D341Med (cell line): Measurements from ENCODE around the gene HLA-DRB1.
A peak's percentile ranks its signal among the peaks of the same experiment; 100 is the strongest.
"Not testable (repeated sequence)": the region's sequence is repeated elsewhere in the genome, so short reads cannot be mapped to it uniquely, and the experiment has no call there.

Experiments
- DNase-seq: peaks from one replicate; pipeline ENCODE4 v3.0.0; 2012; ENCODE audit warnings: low spot score

The HLA-DRB1 gene

DNA sequence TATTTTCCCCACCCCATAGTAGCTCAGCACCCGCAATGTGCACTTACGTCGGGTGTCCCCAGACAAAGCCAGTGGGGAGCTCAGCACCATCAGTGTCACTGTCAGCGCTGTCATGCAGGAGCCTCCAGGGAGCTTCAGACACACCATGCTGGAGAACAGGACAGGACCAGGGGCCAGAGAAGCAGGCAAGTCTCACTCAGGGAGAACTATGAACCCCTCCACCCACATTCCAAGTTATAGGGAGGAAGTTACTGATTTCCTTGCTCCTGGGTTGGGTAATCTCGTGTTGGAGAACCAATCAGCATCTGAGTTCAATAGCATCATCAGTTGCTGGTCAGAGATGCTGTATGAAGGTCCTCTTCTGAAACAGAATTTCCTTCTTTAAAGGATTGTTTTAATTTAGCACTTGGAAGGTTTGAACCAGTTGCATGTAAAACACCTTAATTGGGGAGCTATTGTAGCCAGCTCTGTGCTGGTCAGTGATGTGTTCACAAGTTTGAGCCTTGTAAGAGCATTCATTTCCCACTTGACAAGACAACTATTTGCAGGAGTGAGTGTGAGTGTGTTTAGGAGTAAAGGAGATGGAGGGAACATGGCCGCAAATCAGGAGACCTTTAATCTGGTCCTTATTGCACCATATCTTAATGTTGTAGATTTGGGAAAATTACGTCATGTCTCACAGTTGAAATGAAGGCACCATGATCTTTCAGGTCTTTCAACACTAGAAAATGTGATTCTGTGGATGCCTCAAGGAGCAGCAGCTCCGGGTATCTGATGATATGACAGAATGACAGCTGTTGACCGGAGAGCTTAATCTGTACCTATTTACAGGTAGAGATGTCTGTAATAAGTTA lies at the start of gene HLA-DRB1:
HLA-DRB1 (minus strand) TSS at position 253 of the 854 bp plus-strand sequence; CDS start at position 147, 106 bp downstream.
- no peak for DNase-seq

DNA sequence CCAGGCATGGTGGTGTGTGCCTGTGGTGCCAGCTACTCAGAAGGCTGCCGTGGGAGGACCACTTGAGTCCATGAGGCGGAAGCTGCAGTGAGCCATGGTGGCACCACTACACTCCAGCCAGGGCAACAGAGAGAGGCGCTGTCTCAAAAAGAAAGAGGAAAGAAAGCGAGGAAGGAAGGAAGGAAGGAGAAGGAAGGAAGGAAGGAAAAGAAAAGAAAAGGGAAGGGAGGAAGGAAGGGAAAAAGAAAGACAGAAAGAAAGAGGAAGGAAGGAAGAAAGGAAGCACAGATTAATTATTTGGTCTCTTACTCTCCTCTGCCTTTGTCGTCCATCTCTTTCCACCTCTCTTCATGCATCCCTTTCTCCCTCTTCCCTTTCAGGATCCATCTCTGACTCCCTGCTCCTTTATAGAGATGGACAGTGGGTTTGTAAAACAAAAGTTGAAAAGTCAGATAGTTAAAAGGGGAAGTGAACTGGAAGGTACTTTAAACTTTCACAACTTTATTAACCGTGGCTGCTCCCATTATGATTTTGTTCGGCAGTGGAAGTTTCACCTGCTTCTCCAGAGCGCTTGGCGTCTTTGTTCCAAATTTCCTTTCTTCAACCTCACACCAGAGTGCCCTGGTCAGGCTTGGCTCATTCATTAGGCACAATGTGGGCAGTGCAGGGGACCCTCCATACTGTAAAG lies 49.0 kb upstream of the HLA-DRB1 start:
- no peak for DNase-seq

DNA sequence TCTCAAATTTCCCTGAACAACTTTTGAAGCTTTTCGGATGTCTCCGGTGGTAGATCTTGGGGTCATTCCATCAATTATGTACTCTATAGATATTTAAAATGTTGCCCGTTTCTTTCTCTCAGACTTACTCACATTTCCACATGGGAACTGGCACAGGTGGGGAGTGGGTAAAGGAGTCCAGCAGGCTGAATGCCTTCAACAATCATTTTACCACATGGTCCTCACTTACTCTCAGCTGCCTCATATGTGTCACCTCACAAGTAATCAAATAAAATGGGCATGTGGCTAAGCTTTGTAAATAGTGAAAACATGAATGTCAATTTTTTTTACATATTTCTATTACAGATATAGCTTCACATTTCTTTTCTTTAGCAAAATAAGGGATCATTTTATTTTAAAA lies 48.2 kb upstream of the HLA-DRB1 start:
- DNase-seq: no peak

DNA sequence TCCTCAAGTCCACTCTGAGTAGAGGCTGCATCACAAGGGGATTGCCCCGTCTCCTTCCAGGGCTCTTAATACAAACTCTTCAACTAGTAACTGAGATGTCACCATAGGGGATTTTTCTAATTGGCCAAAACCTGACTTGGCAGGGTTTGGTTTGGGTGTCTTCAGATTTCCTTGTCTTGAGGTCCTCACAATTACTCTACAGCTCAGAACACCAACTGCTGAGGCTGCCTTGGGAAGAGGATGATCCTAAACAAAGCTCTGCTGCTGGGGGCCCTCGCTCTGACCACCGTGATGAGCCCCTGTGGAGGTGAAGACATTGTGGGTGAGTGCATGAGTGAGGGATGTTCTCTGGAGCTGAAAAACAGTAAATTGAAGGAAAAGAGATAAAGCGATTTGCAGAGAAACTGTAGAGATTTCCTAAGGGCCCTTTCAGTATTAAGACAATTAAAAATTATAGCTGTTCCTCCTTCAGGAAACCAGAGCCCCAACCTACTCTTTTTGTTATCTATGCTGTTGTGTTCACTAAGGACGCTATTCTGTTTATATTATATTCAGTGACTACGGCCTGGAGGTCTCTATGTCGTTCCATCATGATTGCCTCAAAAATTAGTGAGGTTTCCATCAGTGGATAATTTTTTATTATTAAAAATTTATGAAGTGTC lies 47.7 kb upstream of the HLA-DRB1 start, which contains the start of gene HLA-DQA1:
HLA-DQA1 (plus strand) TSS at position 188 of the 662 bp plus-strand sequence; CDS start at position 241, 53 bp downstream.
- no peak for DNase-seq

DNA sequence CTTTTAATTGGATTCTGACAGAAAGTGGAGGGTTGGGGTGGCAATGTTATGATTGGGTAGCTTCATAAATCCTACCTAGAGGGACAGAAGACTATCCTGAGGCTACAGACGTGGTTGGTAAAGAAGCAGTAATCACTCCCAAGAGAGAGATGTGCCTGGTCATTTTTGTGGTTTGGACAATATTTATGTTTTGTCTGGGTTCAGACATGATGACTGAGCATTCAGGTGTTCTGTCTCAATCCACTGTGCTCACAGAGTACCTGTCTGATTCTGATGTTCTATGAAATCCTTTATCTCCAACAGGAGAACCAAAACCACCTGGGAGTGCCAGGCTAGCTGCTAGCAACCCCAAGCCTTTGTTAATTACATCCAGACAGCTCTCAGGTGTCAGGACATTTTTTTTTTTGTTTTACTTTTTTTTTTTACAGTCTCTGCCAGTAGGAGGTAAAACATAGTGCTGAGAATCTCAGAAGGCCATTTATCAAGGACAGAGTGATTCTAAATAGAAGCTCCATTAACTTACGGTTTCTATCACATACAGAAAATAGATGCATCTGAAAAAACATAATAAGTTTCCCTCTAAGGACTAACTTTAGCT lies 46.0 kb upstream of the HLA-DRB1 start:
- DNase-seq: no peak

DNA sequence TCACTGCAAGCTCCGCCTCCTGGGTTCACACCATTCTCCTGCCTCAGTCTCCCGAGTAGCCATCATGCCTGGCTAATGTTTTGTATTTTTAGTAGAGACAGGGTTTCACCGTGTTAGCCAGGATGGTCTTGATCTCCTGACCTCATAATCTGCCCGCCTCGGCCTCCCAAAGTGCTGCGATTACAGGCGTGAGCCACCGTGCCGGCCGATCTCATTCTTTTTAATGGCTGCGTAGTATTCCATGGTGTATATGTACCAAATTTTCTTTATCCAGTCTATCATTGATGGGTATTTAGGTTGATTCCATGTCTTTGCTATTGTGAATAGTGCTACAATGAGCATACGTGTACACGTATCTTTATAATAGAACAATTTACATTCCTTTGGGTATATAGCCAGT lies 40.1 kb upstream of the HLA-DRB1 start:
- not testable (repeated sequence) for DNase-seq

DNA sequence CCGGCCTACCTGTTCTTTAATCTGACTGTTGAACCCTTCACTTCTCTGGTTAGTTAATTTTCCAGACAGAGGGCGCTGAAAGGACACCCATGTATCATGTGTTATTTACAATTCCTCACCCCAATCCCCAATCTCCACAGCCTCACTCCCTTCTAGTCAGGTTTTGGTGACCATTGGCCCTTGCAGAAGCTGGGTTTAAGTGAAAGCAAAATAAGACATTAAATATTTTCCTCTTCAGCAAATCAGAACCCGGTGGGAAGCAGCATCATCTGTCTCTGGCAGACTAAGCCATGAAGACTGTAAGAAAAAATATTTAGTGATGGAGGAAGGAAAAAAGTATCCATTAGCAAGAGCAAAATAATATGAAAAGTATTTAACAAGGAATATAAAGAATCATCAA lies 38.2 kb upstream of the HLA-DRB1 start:
- DNase-seq: no peak

DNA sequence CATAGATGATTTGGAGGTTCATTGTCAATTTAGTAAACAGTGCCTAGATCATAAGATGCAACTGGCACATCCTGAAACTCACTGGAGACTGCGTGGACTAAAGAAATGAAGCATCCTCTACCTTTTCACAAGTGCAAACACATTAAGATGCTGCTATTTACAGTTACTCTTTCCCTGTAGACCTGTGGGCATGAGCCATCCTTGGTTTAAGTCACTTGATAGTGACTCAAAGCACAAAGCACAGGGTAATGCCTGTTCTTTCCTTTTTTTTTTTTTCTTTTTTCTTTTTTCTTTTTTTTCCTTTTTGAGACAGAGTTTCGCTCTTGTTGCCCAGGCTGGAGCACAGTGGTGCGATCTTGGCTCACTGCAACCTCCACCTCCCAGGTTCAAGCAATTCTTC lies 37.6 kb upstream of the HLA-DRB1 start:
- no peak for DNase-seq

DNA sequence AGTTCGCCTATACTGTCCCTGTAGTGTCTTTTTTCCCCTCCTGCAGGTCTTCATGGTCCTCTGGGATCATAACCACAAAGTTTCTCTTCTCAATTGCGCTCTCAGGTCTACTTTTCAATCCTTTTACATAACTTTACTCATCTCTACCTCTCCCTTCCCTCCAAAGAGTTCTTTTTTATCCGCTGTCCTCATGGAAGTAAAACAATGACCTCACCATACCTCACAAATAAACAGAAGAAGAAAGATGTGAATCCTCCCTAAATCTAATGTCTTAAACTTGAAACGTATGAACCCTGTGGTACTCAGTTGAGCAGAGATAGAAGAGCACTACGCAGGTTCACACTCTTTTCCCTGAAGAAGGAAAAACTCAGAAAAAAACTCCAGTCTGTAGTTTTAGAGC lies 35.5 kb upstream of the HLA-DRB1 start:
- DNase-seq: no peak

DNA sequence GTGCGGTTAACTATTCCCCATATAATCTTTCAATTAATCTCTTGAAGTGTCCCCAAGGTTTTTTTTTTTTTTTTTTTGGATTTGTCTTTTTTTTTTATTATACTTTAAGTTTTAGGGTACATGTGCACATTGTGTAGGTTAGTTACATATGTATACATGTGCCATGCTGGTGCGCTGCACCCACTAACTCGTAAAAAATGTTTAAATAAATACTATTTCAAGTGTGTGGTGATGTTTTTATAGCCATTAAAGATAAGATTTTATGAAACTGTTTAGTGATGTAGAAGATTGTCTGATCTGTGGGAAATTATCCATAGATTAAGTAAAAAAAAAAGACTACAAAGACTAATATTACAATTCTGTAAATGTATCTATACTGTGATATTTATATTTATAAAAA lies 34.9 kb upstream of the HLA-DRB1 start:
- DNase-seq: no peak

DNA sequence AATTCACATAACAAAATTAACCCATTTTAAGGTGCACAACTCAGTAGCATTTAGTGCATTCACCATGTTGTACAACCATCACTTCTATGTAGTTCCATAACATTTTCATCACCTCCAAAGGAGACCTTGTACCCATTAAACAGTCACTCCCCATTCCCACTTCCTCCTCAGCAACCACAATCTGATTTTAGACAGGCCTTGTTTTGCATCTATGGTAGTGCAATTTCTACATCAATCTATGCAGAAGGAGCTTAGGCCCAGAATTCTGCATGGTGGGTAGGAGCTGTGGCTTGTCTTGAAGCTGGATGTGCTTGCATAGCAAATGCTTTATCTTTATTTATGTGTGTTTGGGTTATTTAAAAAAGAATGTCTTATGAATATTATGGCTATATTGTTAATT lies 34.0 kb upstream of the HLA-DRB1 start:
- DNase-seq: no peak

DNA sequence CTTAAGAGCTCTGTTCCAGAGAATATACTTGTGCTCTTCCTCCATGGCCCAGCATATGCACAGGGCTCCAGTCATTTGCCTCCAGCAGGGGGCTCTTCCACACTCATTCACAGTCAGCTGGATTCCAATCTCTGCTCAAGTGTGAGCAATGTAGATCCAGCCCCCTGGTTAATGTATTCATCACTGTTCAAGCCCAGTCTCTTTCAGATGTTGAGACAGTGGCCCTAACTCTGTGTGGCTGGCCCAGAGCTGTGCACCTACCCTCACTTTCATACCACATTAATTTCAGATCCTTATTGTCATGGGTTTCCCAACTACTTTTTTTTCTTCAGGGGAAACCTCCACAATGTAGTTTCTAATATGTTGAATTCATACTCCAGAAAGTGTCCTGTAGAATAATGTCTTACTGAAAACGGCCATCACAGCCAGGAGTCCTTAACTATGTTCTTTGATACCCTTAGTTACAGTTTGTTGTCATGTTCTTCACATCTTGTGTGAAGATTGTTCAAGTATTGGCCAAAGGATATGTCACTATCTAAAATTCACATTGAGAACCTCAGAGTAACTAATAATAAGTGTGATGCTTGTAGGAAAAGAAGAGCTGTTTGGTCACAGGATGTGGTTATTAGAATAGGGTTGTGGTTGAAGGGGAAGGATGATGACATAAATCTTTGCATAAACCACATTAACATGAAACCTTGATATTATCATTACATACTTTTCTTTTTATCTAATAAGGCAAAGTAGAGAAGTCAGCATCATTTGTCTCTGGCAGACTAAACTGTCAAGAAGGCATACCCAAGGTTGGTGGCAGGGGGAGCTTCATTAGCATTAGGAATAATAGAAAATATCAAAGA lies 33.1 kb upstream of the HLA-DRB1 start:
- DNase-seq: peak; percentile 53

DNA sequence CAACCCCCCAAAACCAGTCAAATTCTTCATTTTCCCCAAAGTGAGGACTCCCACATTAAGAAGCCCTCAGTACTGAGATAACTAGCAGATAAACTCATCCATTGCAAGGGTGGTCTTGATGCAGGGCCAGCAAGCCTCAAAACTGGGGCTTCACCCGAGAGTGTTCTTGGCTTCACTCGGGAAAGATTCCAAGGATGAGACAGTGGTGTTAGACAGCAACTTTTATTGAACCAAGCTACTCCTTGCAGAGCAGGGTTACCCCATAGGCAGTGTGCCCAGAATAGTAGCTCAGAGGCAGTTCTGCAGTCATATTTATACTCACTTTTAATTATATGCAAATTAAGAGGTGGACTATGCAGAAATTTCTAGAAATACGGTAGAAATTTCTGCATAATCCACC lies 31.7 kb upstream of the HLA-DRB1 start:
- DNase-seq: no peak

DNA sequence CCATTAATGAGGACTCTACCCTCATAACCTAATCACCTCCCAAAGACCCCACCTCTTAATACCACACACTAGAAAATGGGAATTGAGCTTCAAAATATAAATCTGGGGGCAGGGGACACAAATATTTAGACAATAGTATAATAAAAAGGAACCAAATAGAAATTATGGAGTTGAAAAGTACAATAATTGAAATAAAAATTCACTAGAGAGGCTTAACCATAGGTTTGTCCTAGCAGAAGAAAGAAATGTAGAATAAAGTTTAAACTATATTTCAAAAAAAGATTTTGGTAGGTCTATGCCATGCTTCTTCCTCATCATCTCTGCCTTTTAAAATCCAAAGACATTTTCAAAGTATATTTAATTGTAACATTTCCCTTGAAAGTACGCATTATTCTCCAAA lies 28.1 kb upstream of the HLA-DRB1 start:
- no peak for DNase-seq

DNA sequence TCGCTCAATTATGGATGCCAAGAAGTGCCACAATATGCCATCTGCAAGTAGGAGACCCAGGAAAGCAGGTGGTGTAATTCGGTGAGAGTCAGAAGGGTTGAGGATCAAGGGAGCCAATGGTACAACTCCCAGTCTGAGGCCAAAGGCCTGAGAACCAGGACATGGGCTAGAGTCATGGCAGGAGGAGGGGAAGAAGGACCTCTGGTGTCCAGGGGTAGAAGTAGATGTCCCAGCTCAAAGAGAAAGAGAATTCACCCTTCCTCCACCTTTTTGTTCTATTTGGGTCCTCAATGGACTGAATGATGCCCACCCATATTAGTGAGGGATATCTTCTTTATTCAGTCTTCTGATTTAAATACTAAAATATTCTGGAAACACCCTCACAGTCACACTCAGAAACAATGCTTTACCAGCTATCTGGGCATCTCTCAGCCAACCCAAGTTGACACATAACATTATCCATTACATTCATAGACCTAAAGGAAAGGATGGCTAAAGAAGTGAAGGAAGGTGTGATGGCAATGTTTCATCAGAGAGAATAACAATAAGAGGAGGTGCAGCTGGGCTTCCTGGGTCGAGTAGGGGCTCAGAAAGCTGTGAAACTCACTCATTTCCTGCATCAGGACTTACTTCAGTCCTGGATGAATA lies 26.4 kb upstream of the HLA-DRB1 start:
- no peak for DNase-seq

DNA sequence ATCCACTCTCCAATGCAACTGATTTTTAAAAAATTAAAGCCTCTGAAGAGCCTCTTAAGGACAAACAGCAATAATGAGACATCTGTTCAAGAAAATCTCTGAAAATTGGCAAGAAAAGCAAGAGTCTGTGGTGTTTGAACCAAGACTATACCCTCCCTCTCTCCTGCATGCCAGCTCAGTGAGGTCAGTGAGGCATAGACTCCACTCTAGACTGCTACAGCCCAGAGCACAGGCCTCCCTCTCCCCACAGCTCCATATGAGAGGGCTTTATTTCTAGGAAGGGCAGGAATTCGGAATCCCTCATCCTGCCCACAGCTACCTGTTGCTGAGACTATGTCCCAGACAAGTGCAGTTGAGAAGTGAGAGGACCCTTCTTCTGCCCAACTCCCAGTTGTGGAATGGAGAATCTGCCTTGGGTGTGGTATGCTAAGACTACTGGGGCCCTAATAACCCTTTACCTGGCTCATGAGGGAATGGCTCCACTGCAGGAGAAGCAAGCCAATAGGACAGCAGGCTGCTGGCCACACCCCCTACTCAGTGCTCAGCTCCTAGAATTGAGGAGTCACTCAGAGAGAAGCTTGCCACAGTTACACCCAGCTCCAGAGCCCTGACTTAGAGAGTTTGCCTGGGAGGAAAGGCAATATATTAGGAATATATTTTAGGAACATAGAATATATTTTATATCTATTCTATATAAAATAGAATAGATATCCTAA lies 24.9 kb upstream of the HLA-DRB1 start:
- DNase-seq: no peak

DNA sequence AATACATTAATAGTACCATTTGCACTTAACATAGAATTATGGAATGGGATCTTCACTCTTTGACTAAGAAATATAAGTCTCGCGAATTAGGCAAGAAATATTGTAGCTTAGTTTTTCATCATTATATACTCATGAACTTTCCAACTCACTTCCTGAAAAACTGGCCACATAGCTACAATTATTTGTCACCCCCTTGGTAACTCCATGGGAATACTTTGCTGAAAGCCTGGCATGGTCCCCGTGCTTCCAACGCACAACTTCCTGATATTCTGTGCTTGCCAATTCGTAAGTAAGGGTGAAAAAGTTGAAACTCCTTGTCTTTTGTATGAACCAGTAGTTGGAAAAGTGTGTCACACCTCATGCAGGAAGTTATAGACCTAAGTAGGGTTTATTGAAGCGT lies 23.8 kb upstream of the HLA-DRB1 start:
- DNase-seq: no peak

DNA sequence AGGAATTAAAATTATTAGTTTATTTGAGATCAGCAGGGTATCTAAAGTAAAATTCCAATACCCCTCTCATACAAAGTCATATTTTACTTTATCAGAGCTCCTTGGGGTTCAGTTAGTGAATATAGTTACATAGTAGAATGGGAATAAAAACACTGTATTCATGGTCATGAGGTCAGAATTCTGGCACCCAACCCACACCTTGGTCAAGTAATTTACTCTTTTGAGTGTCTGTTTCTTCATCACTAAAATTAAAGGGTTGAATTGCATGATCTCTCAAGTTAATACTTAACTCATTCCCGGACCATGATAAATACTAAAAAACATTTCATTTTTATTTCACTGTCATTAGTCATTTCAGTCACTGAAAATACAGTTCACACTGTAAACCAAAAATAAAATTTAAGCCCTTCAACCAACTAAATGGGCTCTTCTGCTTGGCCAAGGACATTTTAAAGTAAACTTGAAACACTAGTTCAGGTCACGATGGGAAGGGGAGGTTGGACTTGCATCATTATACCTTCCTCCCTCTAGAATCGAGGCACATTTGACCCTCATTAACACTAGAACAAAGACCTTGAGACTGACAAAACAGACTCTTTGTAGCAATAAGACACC lies 21.1 kb upstream of the HLA-DRB1 start:
- DNase-seq: no peak

DNA sequence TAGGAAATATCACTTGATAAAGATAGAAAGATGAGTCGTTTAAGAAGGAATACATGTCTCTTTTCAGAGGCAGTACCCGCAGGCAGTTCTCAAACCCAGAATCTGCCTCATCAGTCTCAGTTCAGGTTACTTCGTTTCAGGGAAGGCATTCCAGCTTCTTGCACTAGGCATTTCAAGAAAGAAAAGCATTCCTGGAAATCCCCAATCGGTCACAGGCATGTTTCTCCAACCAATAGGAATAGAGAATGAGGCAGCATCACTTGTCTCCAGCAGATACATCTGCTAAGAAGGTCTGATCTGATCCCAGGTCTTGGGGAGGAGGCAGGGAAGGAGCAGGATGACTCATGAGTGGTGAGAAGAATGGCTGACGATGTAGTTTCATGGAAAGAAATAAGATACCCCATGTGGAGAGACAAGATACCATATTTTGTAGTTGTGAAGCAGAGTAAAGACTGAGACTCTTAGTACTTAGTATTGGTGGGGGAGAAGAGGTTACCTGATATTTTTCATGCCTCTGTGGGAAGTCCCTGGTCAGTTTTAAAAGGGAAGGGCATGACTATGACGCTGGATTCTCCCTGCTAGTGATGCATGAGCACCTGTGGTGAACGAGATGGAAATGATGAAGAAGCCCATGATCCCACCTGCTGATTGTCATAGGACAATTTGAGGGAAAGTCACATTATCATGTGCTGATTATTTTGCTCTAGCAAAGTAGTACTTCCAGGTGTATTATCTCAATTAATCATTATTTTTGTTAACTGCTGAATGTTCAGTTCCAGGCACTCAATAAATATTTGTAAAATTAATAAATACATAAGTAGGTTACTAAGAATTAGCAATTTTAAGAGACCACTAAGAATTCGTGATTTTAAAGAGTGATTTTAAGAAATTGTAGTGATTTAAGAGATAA lies 20.3 kb upstream of the HLA-DRB1 start:
- peak; percentile 31 for DNase-seq
